Uterus (tissue), 2 donors: ENCODE results near the gene C14orf132.
"Not testable (repeated sequence)": the region's sequence is repeated elsewhere in the genome, so short reads cannot be mapped to it uniquely, and the experiment has no call there.

ENCODE experiments used
- CTCF ChIP-seq, 4 experiments: fragments of 200-600 bp in 2 of 4; fragments of 450-650 bp in 2 of 4; sonication (generic) in 2 of 4; IDR thresholded peaks; one replicate each; pipeline ENCODE4 v1.5.1; 2016 to 2019; ENCODE audit warnings: antibody characterized with exemption in 4 of 4, mild to moderate bottlenecking in 2 of 4, moderate library complexity in 1 of 4
- POLR2A ChIP-seq, 2 donors: fragments of 450-650 bp; IDR thresholded peaks; one replicate each; pipeline ENCODE4 v1.6.1; 2016; ENCODE audit warnings: antibody characterized with exemption in 2 of 2, mild to moderate bottlenecking in 1 of 2, moderate library complexity in 1 of 2

GRCh38 chr14:96012757-96013156 is 26.4 kb upstream of the C14orf132 start:
- not testable (repeated sequence) for TF ChIP-seq CTCF, POLR2A (IDR thresholded peaks at IDR 0.05)
